ENCODE measurements around the gene RNF113A. TPM values are rescaled to one million over a fixed set of nuclear protein-coding genes. Genes with fewer than 3 reads are reported as not detected.

Gene RNF113A
- 11.8 TPM for total RNA-seq

DNA sequence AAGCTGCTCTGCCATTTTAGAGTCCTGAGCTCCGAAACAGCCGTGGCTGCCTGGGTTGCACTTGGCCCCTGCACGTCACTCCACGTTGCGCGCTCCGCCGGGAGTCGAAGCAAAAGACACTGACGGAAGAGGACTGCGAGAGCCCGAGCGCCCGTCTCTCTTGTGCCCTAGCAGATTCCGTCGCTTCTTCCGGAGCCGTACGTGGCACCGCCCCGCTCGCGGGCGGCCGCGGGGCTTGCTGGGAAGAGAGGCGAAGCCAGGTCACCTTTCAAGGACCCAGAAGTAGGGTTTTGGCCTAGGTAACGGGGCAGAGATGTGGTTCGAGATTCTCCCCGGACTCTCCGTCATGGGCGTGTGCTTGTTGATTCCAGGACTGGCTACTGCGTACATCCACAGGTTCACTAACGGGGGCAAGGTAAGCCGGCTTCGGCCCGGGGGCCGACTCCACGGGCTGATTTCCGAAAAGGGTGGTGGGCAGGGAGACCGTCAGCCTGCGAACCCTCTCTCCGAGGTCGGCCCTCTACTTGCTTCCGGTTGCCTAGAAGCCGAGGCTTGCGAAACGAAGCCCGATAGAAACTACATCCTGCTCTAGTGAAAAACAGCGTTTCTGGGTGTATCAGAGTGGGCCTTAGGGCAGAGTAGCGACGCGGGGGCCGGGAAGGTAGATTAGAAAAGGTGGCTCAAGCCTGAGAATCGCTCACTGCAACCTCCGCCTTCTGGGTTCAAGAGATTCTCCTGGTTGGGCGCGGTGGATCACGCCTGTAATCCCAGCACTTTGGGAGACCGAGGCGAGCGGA, at the start of gene RNF113A, which contains the start of gene NDUFA1:
RNF113A (minus strand) TSS at position 135 of the 797 bp plus-strand sequence; CDS start at position 15, 120 bp downstream.
NDUFA1 (plus strand) TSS at position 234 of the 797 bp plus-strand sequence; CDS start at position 314, 80 bp downstream.
- intact Hi-C loops (cut with DNase I): no loop called here
- no peaks in the 10 kb centered on the region for H3K27me3 ChIP-seq
- peak in 1 of 2 donors; percentile 90 for DNase-seq (ENCODE audit: extremely low spot score in 2 of 2)

DNA sequence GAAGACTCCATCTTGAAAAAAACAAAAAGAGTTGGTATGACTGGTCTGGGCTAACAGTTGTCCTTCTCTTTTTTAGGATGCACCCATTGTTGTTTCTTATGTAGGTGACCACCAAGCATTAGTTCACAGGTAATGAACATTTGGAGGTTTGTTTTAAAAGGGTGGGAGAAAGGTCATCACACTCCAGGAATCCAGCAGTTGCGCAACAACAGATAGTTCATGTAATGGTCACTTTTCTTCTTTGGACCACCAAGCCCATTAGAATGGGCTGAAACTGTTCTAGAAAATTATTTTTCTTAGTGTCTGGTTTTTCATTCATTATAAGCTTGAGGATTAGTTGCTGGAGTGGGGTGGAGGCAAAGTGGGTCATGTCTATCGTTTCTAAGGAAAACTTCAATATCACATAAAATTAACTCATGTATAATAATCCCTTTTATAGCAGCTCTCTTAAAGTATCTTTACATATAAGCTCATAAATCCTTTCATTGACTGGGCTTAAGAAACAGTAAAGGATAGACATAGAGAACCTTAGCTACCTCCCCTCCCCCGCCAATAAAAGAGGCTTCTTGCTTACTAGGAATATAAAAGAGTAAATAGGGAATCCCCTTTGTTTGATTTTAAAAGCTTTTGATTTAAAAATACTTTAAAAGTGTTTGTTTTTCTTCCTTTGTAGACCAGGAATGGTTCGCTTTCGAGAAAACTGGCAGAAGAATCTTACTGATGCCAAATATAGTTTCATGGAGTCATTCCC, 48.5 kb upstream of the RNF113A start:
- Histone ChIP-seq H3K27me3 (no peaks in the 10 kb centered on the region), H3K4me1 (no peaks in the 10 kb centered on the region), H3K4me3 (no peak overlapping the region), H3K9me3 (no peaks in the 10 kb centered on the region), H3K36me3 (no peaks in the 10 kb centered on the region), H3K27ac (no peak overlapping the region)
- intact Hi-C loops (cut with DNase I): no loop called here
- TF ChIP-seq, protein P1, sequence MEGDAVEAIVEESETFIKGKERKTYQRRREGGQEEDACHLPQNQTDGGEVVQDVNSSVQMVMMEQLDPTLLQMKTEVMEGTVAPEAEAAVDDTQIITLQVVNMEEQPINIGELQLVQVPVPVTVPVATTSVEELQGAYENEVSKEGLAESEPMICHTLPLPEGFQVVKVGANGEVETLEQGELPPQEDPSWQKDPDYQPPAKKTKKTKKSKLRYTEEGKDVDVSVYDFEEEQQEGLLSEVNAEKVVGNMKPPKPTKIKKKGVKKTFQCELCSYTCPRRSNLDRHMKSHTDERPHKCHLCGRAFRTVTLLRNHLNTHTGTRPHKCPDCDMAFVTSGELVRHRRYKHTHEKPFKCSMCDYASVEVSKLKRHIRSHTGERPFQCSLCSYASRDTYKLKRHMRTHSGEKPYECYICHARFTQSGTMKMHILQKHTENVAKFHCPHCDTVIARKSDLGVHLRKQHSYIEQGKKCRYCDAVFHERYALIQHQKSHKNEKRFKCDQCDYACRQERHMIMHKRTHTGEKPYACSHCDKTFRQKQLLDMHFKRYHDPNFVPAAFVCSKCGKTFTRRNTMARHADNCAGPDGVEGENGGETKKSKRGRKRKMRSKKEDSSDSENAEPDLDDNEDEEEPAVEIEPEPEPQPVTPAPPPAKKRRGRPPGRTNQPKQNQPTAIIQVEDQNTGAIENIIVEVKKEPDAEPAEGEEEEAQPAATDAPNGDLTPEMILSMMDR (IDR thresholded peaks at IDR 0.05): no peak
- no peak for TF ChIP-seq POLR2A (IDR thresholded peaks at IDR 0.05)
- no peak for TF ChIP-seq POLR2AphosphoS5 (IDR thresholded peaks at IDR 0.05; ENCODE audit: insufficient read depth in 1 of 2, low read depth in 1 of 2)
- DNase-seq (ENCODE audit: extremely low spot score in 2 of 2): no peak

More for the DNA sequence above, at the start of gene RNF113A, which contains the start of gene NDUFA1:
- TF ChIP-seq, protein P1 (IDR thresholded peaks at IDR 0.05): no peak
- peak in 1 of 2 donors; percentile 65 for TF ChIP-seq POLR2A (IDR thresholded peaks at IDR 0.05)
- peak; percentile 80 to 90 for TF ChIP-seq POLR2AphosphoS5 (IDR thresholded peaks at IDR 0.05; ENCODE audit: insufficient read depth in 1 of 2, low read depth in 1 of 2)
- H3K36me3 ChIP-seq: peaks cover 0 to 3% of the 10 kb centered on the region in 2 donors
- no peaks in the 10 kb centered on the region for H3K9me3 ChIP-seq
- H3K27ac ChIP-seq: peak within 1 kb of the TSS; percentile 83
- peak within 1 kb of the TSS; percentile 54 to 67 for H3K4me3 ChIP-seq
- H3K4me1 ChIP-seq: peaks cover 13% of the 10 kb centered on the region

DNA sequence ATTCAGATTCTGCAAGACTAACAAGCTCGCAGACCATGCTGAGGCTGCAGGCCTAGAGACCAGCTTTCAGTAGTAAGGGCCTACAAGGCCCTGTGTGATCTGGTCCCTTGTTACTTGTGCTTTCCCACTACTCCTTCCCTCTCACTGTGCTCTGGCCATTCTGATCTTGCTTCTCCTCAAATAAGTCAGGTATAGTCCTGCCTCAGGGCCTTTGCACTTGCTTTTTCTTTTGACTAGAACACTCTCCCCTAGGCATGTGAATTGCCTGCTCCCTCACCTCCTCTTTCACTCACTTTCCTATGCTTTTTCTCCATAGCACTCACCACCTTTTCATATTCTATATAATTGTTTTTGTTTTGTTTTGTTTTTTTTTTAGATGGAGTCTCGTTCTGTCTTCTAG, 46.3 kb upstream of the RNF113A start:
- Histone ChIP-seq H3K4me1 (no peaks in the 10 kb centered on the region), H3K4me3 (no peak overlapping the region), H3K27ac (no peak overlapping the region), H3K27me3 (no peaks in the 10 kb centered on the region), H3K36me3 (no peaks in the 10 kb centered on the region), H3K9me3 (no peaks in the 10 kb centered on the region)
- TF ChIP-seq, protein P1 (IDR thresholded peaks at IDR 0.05): no peak
- TF ChIP-seq POLR2A (IDR thresholded peaks at IDR 0.05): no peak
- TF ChIP-seq POLR2AphosphoS5 (IDR thresholded peaks at IDR 0.05; ENCODE audit: insufficient read depth in 1 of 2, low read depth in 1 of 2): no peak
- no peak for DNase-seq (ENCODE audit: extremely low spot score in 2 of 2)
- intact Hi-C loops (cut with DNase I): no loop called here

DNA sequence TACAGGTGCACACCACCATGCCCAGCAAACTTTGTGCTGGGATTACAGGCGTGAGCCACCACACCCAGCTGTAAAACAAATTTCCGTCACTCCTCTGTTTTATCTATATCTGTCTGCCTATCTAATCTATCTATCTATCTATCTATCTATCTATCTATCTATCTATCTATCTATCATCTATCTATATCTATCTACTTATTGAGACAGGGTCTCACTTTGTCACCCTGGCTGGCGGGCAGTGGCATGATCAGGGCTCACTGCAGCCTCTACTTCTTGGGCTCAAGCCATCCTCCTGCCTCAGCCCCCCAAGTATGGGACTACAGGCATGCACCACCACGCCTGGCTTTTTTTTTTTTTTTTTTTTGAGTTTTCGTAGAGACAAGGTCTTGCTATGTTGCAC, 44.8 kb upstream of the RNF113A start:
- TF ChIP-seq, protein P1 (IDR thresholded peaks at IDR 0.05): no peak
- no peak for TF ChIP-seq POLR2A (IDR thresholded peaks at IDR 0.05)
- TF ChIP-seq POLR2AphosphoS5 (IDR thresholded peaks at IDR 0.05; ENCODE audit: insufficient read depth in 1 of 2, low read depth in 1 of 2): no peak
- H3K36me3 ChIP-seq: no peaks in the 10 kb centered on the region
- H3K27me3 ChIP-seq: no peaks in the 10 kb centered on the region
- intact Hi-C loops (cut with DNase I): no loop called here
- H3K27ac ChIP-seq: no peak overlapping the region
- no peaks in the 10 kb centered on the region for H3K9me3 ChIP-seq
- no peak for DNase-seq (ENCODE audit: extremely low spot score in 2 of 2)
- no peak overlapping the region for H3K4me3 ChIP-seq
- H3K4me1 ChIP-seq: no peaks in the 10 kb centered on the region
